Measurements from ENCODE around the gene GLT6D1.

GRCh38 chr9:135606885-135607259 is 32.5 kb downstream of the GLT6D1 start:
- TF ChIP-seq HDAC2 (CRISPR knock-in tag; IDR thresholded peaks at IDR 0.05) (no peak), SRF (IDR thresholded peaks at IDR 0.05; ENCODE audit: low read depth, low read length) (no peak), MIER3 (CRISPR knock-in tag; IDR thresholded peaks at IDR 0.05; ENCODE audit: borderline replicate concordance) (no peak), TFE3 (CRISPR knock-in tag; IDR thresholded peaks at IDR 0.05) (no peak), JUNB (CRISPR knock-in tag; IDR thresholded peaks at IDR 0.05; ENCODE audit: borderline replicate concordance) (no peak), CHD2 (IDR thresholded peaks at IDR 0.05; ENCODE audit: low read depth, low read length) (no peak), MED1 (CRISPR knock-in tag; IDR thresholded peaks at IDR 0.05) (no peak)
- TF ChIP-seq, protein P1, sequence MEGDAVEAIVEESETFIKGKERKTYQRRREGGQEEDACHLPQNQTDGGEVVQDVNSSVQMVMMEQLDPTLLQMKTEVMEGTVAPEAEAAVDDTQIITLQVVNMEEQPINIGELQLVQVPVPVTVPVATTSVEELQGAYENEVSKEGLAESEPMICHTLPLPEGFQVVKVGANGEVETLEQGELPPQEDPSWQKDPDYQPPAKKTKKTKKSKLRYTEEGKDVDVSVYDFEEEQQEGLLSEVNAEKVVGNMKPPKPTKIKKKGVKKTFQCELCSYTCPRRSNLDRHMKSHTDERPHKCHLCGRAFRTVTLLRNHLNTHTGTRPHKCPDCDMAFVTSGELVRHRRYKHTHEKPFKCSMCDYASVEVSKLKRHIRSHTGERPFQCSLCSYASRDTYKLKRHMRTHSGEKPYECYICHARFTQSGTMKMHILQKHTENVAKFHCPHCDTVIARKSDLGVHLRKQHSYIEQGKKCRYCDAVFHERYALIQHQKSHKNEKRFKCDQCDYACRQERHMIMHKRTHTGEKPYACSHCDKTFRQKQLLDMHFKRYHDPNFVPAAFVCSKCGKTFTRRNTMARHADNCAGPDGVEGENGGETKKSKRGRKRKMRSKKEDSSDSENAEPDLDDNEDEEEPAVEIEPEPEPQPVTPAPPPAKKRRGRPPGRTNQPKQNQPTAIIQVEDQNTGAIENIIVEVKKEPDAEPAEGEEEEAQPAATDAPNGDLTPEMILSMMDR (CRISPR knock-in tag; IDR thresholded peaks at IDR 0.05) = no peak
